Smooth muscle cell (in vitro differentiated cells): ENCODE results near the gene INVS. TPM values are rescaled to one million over a fixed set of nuclear protein-coding genes. Genes with fewer than 3 reads are reported as not detected.
A peak's percentile ranks its signal among the peaks of the same experiment; 100 is the strongest.

Source experiments
- DNase-seq: peaks from one replicate; lab custom pipeline; 2025; ENCODE audit not compliant: unreplicated experiment; lab: John Stamatoyannopoulos, UW
- H2AFZ ChIP-seq: fragments of 200-600 bp; sonication (generic); 2 replicates; pipeline ENCODE4 v1.6.0; 2016; ENCODE audit warnings: antibody characterized with exemption, low read depth, mild to moderate bottlenecking
- H3F3A ChIP-seq: fragments of 200-600 bp; sonication (generic); 2 replicates; pipeline ENCODE4 v1.6.0; 2017; ENCODE audit warnings: antibody characterized with exemption, low read depth
- H3K27ac ChIP-seq: fragments of 200-600 bp; sonication (generic); 2 replicates; pipeline ENCODE4 v1.5.1; 2016; ENCODE audit warnings: low read depth, mild to moderate bottlenecking
- H3K27me3 ChIP-seq: fragments of 200-600 bp; sonication (generic); 2 replicates; pipeline ENCODE4 v1.6.1; 2016; ENCODE audit warnings: low read depth, mild to moderate bottlenecking
- H3K36me3 ChIP-seq: fragments of 200-600 bp; sonication (generic); 2 replicates; pipeline ENCODE4 v1.5.1; 2016; ENCODE audit warnings: low read depth
- H3K4me1 ChIP-seq: fragments of 200-600 bp; sonication (generic); 2 replicates; pipeline ENCODE4 v1.5.1; 2016; ENCODE audit warnings: low read depth
- H3K4me2 ChIP-seq: fragments of 200-600 bp; sonication (generic); 2 replicates; pipeline ENCODE4 v1.6.0; 2016; ENCODE audit warnings: mild to moderate bottlenecking
- H3K4me3 ChIP-seq: fragments of 200-600 bp; sonication (generic); 2 replicates; pipeline ENCODE4 v1.5.1; 2016; ENCODE audit warnings: mild to moderate bottlenecking
- H3K79me2 ChIP-seq: fragments of 200-600 bp; sonication (generic); 2 replicates; pipeline ENCODE4 v1.6.0; 2016; ENCODE audit warnings: low read depth, mild to moderate bottlenecking
- H3K9ac ChIP-seq: fragments of 200-600 bp; sonication (generic); 2 replicates; pipeline ENCODE4 v1.6.0; 2016; ENCODE audit warnings: low read depth
- H3K9me3 ChIP-seq: fragments of 200-600 bp; sonication (generic); replicated peaks from 2 replicates; pipeline ENCODE4 v1.5.1; 2016; ENCODE audit warnings: low read depth
- H4K20me1 ChIP-seq: fragments of 200-600 bp; sonication (generic); 2 replicates; pipeline ENCODE4 v1.6.0; 2016; ENCODE audit warnings: low read depth
- CTCF ChIP-seq: fragments of 200-600 bp; sonication (generic); IDR thresholded peaks from 2 replicates; pipeline ENCODE4 v1.5.1; 2017; ENCODE audit warnings: borderline replicate concordance, mild to moderate bottlenecking, antibody characterized with exemption; ENCODE audit not compliant: insufficient read depth, poor library complexity, severe bottlenecking
- WGBS: methylation state at CpG from one replicate; pipeline ENCODE4 v1.1.7; 2016; ENCODE audit warnings: low lambda C conversion rate; 5-methylcytosine and 5-hydroxymethylcytosine counted together
- polyA plus RNA-seq: library from polyadenylated mRNA; unstranded; fragments of >200 nt; fragmentation: Nextera tagmentation; extraction: Ambion mirVana; gene quantifications from 2 replicates; pipeline ENCODE4 v1.2.1, GENCODE V29; 2016
- total RNA-seq: library from RNA; depleted of rRNA; stranded (reverse); fragments of >200 nt; gene quantifications from 2 replicates; pipeline ENCODE4 v1.2.3, GENCODE V29; 2014

INVS gene
- total and polyA plus RNA-seq, 2 experiments from 2014 or later, result 8.1 to 16.0 TPM

- no peaks in the 10 kb centered on the region for H3K9me3 ChIP-seq
- H3K9ac ChIP-seq, result no peak overlapping the region
- H3K4me3 ChIP-seq, result no peak overlapping the region
- no peak overlapping the region for H3K4me2 ChIP-seq
- H3F3A ChIP-seq, result no peaks in the 10 kb centered on the region
- no peak for DNase-seq
- TF ChIP-seq CTCF, result no peak
- no peak overlapping the region for H3K27ac ChIP-seq
- H3K4me1 ChIP-seq, result no peaks in the 10 kb centered on the region
- no peaks in the 10 kb centered on the region for H3K36me3 ChIP-seq
- WGBS, result 81% methylated on average over 1 of the region's 1 CpG
- no peaks in the 10 kb centered on the region for H3K79me2 ChIP-seq
- no peak overlapping the region for H2AFZ ChIP-seq
- H4K20me1 ChIP-seq, result no peaks in the 10 kb centered on the region
- H3K27me3 ChIP-seq, result no peaks in the 10 kb centered on the region
Observed at GRCh38 chr9:100221538-100221937, 122.5 kb downstream of the INVS start.

GRCh38 chr9:100222674-100223073 lies 123.6 kb downstream of the INVS start:
- WGBS, result 61% methylated on average over 2 of the region's 2 CpGs
- H3K4me1 ChIP-seq, result no peaks in the 10 kb centered on the region
- H3K9me3 ChIP-seq, result no peaks in the 10 kb centered on the region
- no peak overlapping the region for H3K27ac ChIP-seq
- H3K27me3 ChIP-seq, result no peaks in the 10 kb centered on the region
- H2AFZ ChIP-seq, result no peak overlapping the region
- DNase-seq, result no peak
- peak; percentile 42 for TF ChIP-seq CTCF
- no peak overlapping the region for H3K9ac ChIP-seq
- no peaks in the 10 kb centered on the region for H3F3A ChIP-seq
- no peak overlapping the region for H3K4me2 ChIP-seq
- no peak overlapping the region for H3K4me3 ChIP-seq
- no peaks in the 10 kb centered on the region for H3K79me2 ChIP-seq
- no peaks in the 10 kb centered on the region for H3K36me3 ChIP-seq
- no peaks in the 10 kb centered on the region for H4K20me1 ChIP-seq

GRCh38 chr9:100227636-100228035 lies 128.6 kb downstream of the INVS start:
- Histone ChIP-seq H2AFZ (no peak overlapping the region), H3F3A (no peaks in the 10 kb centered on the region), H3K27me3 (no peaks in the 10 kb centered on the region), H3K4me3 (no peak overlapping the region), H3K9ac (no peak overlapping the region), H4K20me1 (no peaks in the 10 kb centered on the region), H3K36me3 (peaks cover 9% of the 10 kb centered on the region), H3K9me3 (no peaks in the 10 kb centered on the region), H3K27ac (no peak overlapping the region), H3K4me1 (no peaks in the 10 kb centered on the region), H3K4me2 (no peak overlapping the region), H3K79me2 (no peaks in the 10 kb centered on the region)
- 97% methylated on average over 2 of the region's 2 CpGs for WGBS
- DNase-seq, result no peak
- no peak for TF ChIP-seq CTCF

GRCh38 chr9:100228352-100228869 lies 129.4 kb downstream of the INVS start:
- Histone ChIP-seq H3K79me2 (peaks cover 4% of the 10 kb centered on the region), H2AFZ (no peak overlapping the region), H3K27ac (no peak overlapping the region), H3K27me3 (no peaks in the 10 kb centered on the region), H3K36me3 (peaks cover 9% of the 10 kb centered on the region), H3F3A (no peaks in the 10 kb centered on the region), H3K4me3 (no peak overlapping the region), H4K20me1 (no peaks in the 10 kb centered on the region), H3K9me3 (no peaks in the 10 kb centered on the region), H3K9ac (no peak overlapping the region), H3K4me1 (no peaks in the 10 kb centered on the region), H3K4me2 (no peak overlapping the region)
- no peak for DNase-seq
- no peak for TF ChIP-seq CTCF
- WGBS, result 44% methylated on average over 4 of the region's 4 CpGs
